Fibroblast of upper back skin (primary cell): ENCODE results near the gene LGALS9C.
A peak's percentile ranks its signal among the peaks of the same experiment; 100 is the strongest.
"Not testable (repeated sequence)": the region's sequence is repeated elsewhere in the genome, so short reads cannot be mapped to it uniquely, and the experiment has no call there.

Source experiments
- DNase-seq: peaks from one replicate; pipeline ENCODE4 v3.0.0-alpha.2; 2013

The LGALS9C gene

GRCh38 chr17:18476508-18477308, at the start of gene LGALS9C:
LGALS9C (plus strand) TSS chr17:18476789; CDS start chr17:18476855, 66 bp downstream.
- DNase-seq: peak; percentile 0

DNA sequence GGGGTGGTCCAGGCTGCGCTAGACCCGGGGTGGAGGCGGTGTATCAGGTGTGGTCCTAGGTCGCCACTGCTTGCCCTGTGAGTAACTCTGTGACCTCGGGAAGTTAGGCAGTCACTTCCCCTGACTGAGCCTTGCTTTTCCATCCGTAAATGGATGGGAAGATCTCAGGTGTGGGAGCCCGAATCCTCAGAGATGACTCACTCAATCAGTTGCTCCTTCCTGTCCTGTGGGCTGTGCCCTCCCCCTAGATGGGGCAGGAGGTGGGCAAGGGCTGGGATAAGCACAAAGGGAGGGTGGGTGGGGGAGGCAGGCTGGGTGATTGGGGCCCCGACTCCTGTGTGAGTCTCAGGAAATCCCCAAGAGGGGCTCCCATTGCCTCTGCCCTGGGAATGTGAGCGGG, 44.4 kb upstream of the LGALS9C start:
- DNase-seq: not testable (repeated sequence)

DNA sequence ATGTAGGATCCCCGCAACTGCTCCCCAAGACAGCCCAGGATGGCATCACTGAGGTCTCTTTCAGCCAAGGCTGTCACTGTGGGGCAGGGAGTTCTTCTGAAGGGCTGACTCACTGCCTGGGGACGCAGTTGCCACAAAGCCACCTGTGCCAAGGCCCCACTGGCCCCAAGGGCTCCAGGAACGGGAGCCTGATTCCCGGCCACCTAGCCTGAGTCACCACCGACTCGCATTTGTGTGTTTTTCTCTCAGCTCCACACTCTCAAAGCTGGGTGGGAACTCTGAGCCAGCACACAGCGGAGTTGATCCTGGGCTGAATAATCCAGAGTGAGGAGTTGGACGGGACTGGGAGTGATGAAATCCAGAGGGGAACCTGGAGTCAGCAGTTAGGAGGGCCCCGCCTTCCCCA, 37.1 kb upstream of the LGALS9C start:
- not testable (repeated sequence) for DNase-seq

DNA sequence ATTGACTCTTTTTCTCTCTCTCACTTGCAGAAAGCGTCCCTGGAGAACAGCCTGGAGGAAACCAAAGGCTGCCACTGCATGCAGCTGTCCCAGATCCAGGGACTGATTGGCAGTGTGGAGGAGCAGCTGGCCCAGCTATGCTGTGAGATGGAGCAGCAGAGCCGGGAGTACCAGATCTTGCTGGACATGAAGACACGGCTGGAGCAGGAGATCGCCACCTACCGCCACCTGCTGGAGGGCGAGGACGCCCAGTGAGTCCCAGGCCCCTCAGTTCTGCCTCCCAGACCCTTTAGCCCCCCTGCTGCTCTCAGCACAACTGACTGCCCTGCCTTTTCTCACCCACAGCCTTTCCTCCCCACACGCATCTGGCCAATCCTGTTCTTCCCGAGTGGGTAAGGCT, 34.5 kb upstream of the LGALS9C start:
- DNase-seq: not testable (repeated sequence)

DNA sequence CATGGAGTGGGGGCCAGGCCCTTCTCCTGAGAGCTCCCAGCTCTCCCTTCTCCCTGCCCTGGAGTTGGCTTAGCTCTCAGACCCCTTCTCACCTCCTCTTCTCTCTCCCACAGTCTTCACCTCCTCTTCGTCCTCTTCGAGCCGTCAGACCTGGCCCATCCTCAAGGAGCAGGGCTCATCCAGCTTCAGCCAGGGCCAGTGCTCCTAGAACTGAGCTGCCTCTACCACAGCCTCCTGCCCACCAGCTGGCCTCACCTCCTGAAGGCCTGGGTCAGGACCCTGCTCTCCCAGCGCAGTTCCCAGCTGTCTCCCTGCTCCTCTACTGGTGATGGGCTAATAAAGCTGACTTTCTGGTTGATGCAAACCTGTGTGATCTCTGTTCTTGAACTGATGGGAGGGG, 34.1 kb upstream of the LGALS9C start:
- not testable (repeated sequence) for DNase-seq

DNA sequence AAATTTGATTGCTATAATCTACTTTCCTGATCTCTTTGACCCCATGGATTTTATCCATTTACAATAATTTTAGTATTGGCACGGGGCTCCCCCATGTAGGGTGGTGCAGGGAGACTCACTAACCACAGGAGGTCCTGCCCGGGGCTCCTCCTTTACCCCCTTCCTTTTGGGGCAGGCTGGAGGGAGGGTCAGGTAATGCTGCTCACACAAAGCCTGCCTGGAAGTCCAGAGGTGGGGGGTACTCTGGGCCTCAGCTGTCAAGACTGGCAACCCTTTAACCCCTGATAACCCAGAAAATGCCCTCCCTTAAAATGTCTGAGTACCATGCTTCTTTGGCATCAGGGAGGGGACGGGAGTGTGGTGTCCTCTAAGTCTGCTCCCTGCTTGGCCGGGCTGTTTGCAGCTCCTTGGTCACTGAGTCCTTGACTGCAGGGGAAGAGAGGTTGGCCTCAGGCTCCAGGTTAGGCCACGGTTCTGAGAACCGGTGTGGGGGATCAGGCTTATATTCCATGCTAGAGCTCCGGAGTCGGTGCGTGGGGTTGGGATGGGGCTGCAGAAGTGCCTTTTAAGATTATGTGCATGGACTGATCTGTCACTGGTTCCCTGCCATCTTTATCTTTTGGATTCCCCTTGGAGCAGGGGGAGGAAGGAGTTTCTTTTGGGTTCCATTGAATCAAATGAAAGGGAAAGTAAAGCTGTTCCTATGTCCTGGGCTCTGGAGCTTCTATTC, 28.9 kb upstream of the LGALS9C start:
- DNase-seq: not testable (repeated sequence)

DNA sequence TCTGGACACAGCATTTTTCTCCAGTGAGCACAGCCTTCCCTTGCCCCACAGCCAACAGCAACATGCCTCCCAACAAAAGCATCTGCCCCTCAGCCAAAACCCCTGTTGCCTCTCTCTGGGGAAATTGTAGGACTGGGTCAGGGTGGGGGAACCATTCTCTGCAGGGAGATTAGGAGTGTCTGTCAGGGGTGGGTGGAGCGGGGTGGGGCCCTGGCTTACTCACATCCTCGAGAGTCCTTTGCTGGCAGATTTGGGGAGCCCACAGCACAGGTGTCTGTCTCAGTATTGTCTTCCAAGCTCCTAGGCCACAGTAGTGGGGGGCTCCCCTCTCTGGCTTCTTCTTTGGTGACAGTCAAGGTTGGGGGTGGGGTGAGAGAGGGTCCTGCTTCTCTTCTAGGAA, 28.3 kb upstream of the LGALS9C start:
- not testable (repeated sequence) for DNase-seq

DNA sequence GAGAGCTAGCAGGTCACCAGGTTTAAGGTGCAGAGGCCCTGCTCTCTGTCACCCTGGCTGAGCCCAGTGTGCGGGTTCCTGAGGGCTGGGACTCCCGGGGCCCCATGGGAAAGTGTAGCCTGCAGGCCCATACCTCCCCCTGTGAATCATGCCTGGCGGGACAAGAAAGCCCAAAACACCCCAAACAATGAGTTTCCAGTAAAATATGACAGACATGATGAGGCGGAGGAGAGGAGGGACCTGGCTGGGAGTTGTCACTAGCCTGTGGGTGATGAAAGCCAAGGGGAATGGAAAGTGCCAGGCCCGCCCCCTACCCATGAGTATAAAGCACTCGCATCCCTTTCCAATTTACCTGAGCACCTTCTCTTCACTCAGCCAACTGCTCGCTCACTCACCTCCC, 26.8 kb upstream of the LGALS9C start:
- DNase-seq: not testable (repeated sequence)

DNA sequence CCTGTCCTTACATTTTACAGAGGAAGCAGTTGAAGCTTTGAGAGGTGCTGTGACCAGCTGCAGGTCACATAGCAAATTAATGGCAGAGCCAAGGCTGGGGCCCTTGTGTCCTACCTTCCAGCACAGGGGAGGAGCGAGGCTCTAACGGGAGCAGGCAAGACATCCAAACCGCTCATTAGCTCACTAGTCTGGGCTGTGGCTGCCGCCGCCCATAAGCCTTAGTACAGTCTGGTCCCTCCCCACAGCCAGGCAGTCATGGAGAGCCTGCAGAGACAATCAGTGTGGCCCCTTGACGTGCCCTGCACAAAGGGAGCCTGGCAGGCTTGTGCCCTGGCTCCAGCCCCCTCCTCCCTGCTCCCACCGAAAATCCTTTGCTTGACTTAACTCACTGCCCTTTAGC, 25.6 kb upstream of the LGALS9C start:
- DNase-seq: not testable (repeated sequence)

DNA sequence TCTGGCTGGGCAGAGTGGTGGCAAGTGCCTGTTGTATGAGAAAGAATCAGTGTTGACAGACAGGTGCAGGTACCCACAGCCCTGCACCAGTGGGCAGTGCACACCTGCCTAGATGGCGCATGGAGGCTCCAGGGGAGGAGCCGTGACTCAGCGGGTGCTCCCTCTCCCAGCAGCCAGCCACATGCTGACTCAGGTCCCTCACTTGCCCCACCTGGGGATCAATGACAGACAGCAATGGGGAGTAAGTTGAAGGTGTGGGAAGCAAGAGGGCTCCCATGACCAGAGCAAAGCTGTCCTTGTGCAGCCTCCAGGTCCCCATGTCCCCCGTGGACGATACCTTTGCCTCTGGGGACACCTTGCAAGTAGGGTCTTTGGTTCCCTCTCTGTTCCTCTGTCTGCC, 24.6 kb upstream of the LGALS9C start:
- not testable (repeated sequence) for DNase-seq

DNA sequence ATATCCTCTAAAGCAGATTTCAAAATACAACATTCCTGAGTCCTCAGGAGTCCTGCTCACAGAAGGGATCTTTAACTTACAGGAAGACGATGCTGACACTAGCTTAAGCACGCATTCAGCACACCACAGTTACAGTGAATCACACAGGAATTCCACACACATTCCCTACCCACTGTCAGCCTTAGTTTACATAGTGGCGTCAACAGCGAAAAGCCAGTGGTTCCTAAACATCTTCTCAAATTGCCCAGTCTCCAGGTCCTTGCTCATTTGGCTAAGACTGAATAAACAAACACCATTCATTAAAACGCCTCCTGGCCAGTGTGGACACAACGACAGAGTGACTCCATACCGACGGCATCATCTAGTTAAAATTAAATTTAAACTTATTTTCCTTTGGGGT, 17.6 kb upstream of the LGALS9C start:
- peak; percentile 48 for DNase-seq

- DNase-seq: peak; percentile 21
Measured at GRCh38 chr17:18463831-18464502, 12.6 kb upstream of the LGALS9C start.

DNA sequence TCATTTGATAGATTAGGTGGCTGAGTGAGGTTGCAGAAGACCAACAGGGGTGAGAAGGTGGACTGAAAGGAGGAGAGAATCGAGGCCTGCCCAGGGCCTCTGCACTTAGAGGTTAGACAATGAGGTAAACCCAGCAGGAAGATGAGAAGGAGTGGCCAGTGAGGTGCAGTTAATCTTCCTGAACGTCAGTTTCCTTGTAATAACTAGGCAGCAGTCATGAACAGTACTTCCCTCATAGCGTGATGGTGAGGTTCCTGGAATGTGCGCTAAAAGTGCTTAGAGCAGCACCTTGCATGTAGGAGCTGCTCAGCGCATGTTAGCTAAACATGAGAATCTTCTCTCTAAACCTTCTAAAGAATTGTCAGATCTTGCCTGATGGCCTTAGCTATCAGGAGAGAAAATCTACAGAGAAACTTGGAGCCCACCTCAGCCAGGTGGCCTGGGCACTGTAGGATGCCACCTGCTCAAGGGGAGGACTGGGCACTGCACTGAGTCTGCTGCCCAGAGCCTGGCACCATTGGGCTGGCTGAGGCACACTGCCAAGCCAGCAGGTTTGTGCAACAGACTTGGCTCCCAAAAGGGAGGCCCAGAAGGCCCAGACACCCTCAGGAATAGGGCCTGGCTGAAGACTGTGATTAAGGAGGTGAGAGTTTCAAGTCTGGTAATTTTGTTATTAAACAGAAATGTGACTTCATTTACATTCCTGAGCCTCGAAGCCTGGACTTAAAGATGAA, 10.2 kb upstream of the LGALS9C start:
- DNase-seq: not testable (repeated sequence)

DNA sequence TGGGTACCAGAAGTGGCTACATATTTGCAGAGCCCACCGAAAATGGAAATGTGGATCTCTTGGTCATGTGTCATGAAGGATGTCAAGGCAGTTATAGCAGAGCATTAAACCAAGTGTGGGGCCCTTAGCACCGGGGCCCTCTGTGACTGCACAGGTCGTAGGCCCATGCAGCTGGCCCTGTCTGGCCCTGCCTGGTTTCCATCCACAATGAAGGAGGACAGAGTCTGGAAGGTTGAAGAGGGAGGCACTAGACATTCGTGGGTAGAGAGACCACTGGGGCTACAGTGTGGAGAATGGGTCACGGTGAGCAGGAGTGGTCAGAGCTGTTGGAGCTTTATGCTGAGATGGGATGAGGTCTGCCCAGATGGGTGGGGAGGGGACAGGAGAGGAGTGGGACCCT, 9.6 kb upstream of the LGALS9C start:
- not testable (repeated sequence) for DNase-seq

DNA sequence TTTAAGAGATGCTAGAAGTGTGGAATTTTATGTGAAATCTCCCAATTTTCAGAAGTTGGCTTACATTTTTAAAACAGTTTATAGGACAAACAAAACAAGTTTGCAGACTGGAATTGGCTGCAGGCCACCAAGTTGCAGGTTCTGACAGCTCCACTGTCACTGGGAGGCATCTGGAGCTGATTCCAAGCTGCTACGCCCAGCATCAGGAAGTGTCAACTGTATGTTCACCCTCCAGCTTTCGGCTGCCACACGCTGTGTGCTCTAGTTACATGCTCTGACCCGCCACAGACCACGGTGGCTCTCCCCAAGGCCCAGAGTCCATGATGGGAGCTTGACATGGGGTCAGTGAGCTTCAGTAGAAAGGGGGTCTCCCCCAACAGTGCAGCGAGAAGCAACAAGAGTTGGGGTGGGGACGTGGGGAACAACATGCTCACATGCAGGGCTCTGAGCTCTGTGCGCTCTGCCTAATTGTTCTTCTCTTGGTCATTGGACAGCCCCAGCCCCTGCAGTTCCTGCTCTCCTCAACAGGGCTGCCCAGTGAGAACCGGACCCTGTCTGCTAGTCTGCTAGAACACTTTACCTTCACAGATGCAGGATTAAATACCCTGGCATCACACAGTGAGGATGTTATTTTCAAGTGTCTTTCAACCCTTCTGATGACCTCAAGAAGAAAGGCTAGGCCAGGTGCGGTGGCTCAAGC, 8.0 kb upstream of the LGALS9C start:
- DNase-seq: not testable (repeated sequence)

- not testable (repeated sequence) for DNase-seq
Measured at GRCh38 chr17:18469837-18470236, 6.8 kb upstream of the LGALS9C start.

DNA sequence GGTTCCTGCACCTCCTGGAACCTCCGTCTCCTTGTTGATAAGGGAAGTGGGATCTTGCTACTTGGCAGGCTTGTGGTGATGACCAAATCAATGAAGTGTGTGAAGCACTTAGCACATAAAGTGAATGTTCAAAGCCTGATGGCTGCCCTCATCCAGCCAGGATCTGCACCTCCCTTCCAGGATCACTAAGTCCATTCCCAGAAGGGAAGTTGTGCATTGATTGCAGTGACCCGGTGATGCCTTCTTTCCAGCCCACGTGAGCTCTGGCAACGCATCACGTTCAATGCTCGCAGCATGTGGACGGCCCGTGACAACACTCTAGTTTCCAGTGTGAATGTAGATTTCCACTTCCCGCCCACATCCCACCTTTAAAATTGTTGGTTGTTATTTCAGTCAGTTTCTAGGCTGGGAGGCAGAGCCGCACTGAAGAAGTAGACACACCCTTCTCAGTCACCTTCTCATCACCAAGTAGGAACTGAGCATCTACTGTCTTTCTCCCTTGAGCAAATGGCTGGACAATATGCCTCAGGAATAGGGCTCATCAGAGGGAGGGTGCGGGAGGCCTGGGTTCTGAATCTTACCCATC, 6.2 kb upstream of the LGALS9C start:
- DNase-seq: not testable (repeated sequence)

DNA sequence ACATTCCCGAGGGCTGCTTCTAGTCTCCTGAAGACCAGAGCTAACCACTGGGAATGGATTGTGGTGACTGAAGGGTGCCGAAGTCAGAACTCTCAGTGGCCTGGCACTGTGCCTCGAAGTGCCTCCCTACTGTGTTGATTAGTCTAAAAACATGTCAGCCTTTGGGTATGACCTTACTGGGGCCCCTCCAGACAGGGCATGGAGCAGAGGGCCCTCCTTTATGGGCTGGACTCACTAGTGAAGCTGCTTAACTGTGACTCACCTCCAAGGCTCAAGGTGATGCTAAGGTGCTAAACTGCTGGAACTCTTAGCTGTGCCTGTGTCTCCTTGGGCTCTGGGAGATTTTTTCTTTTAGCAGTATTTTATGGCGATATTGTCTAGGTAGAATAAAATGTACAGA, 2.6 kb upstream of the LGALS9C start:
- DNase-seq: not testable (repeated sequence)

DNA sequence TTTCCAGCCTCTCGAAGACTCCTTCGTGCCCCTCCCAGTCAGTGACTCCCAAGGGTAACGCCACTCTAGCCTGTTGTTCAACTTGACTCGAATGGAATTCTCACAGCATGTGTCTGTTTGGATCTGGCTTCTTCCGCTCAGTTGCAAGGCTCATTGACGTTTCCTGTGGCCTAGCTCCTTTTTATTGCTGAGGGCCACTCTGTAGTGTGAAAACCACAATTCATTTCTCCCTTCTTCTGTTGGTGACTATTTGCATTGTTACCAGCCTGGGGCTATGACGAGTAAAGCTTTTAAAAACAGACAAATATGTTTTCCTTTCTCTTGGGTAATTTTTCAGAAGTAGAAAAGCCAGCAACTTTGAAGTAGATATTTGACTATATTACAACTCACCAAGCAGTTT, 1.8 kb upstream of the LGALS9C start:
- peak; percentile 0 for DNase-seq

- DNase-seq: not testable (repeated sequence)
Measured at GRCh38 chr17:18477367-18477766, 778 bp downstream of the LGALS9C start.

DNA sequence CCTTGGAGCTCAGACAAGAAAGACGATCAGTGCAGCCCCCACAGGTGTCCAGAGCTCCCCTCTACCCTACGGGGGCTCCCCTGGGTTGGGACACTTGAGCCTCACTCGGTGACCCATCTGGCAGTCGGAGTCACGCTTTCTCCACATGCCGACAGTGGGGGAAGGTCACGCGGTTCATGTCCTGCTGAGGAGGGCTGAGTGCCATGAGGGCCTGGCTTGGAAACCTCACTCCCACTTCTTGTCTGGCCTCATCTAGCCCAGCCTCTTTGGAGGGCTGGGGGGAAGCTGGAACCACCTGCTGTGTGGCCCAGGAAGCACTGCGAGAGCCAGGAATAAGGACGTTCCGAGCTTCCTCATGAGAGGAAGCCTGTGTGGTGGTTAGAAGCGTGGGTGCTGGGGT, 1.8 kb downstream of the LGALS9C start:
- not testable (repeated sequence) for DNase-seq
